GM18870 (cell line): Measurements from ENCODE around the gene TNIK.
A peak's percentile ranks its signal among the peaks of the same experiment; 100 is the strongest.

Experiments used
- ATAC-seq: cut with Tn5 transposase; IDR thresholded peaks from one replicate; pipeline ENCODE4 v1.9.1; 2021; ENCODE audit warnings: moderate library complexity; ENCODE audit not compliant: unreplicated experiment

The TNIK gene

DNA sequence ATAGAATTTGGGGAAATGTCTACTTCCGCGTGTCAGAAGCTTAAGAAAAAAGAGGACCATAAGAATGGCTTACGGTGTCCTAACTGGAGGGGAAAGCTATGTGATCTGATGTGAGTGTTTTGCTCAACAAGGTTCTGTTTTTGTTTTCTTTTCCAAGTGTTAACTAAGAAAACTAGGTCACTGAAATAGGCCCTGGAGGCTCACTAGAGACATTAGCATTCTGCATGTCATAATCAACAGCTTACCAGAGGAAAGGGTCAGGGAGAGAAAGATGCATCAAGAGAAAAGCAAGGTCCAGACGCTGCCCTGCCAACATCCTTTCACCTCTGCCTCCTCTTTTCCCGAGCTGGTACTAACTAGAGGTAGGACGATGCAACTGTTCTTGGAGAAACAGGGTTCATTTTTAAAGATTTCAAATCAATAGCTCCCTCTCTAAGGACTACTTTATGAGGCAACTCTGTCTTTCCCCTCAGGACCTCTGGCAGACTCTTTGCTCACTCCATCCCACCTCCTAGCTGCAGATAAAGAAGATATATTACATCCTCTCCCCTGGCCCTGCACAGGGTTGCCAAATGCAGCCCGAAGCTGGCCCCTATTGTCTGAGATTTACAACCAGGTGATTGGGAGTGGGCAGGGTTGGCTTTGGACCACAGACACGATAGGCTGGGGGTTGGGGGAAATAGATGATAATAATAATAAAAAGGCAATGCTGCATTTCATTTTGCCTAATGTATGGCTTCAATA, 223.8 kb downstream of the TNIK start:
- ATAC-seq: no peak

DNA sequence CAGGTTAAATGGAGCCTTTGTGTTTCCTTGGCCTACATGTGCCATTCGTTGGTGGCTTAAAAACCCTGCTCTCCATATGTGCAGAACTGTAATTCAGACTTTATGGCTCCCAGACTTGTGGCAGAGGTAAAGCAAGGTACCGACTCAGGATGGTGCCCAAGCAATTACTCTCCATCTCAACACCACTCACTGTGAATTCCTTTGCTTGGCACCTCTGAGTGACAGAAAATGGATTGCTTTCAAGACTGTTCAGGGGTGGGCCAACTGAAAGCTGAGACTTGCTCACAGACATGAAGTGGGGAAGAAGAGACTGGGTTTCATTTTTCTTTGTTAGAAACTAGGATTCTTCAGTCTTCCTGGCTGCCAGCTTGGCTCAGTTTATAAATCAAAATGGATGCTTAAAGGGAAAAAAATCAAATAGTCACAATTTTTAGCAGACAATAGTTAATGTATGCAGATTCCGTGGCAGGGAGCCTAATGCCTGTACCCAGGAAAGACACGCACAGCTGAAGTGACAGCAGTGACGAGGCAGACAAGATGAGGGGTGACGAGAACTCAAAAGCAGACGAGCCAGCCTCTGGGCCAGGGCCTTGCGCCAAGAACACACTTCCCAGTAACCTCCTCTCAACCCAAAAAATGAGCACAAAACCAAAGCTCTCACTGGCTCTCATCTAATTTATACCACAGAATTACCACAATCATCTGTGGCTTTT, 225.8 kb downstream of the TNIK start:
- ATAC-seq: no peak

DNA sequence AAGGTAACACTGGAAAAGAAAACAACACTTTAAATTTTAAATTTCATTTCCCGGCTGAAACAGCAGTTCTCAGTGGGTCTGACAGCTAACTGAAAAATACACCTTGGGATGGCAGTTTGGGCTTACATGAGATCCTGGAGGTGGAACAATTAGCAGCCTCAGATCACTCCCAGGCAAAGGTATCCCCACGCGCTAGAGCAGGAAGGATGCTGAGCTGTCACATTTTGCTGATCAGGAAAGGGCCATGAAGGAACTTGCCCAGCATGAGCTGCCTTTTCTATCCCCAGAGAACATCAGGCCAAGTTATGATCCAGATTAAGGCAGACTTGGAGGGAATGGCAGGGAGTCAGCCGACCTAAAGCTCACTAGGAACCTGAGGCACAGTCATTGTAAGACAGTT, 228.8 kb downstream of the TNIK start:
- no peak for ATAC-seq

DNA sequence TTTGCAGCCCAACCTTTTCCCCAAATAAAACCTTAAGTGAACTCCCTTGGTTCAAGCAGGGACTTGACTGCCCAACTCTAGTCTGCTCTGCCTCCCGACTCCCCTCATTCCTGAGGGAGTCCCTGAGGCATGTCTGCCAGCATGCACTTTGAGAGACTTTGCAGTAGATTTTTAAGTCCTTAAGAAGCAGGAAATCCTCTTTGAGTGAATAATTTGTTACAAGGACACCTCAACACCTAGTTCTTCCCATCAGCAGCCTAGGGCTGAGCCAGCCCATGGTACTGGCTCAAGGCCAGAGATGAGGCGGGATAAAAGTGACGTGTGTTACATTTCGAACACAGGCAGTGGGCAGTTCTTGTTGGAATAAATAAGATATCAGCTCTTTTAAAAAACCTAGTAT, 229.3 kb downstream of the TNIK start:
- ATAC-seq: no peak

DNA sequence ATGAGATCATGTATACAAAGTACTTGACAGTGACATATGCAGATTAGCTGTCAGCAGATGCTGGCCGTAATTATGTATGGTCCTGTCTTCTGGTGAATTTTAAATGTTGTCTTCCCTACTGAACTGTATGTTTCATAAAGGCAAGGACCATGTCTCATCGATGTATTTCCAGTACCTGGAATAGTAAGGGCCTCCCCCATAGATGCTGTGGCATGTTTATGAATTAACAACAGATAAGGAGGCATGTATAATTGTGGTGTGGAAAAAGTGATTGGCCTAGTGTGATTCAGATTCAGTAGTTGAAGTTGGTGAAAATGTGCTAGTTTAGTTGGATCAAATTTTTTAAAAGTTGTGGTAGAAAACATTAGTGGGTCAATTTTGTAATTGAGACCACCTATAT, 231.0 kb downstream of the TNIK start:
- no peak for ATAC-seq

DNA sequence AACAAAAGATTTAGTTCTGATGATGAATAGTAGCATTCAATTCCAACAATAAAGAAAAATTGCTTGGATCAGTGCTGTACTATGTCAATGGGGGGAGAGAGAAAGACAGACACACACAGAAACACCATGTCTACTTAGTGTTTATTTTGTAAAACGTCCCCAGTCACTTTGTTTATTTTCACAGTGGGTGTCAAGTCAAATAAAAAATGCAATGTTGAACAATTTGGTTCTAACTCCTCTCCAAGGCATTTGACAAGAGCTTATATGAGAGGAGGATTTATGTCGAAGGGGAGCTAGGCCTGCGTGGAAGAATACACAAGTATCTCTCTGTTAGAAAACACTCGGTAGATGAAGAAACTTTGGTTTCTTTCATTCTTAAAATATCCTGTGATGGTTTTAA, 232.0 kb downstream of the TNIK start:
- no peak for ATAC-seq

DNA sequence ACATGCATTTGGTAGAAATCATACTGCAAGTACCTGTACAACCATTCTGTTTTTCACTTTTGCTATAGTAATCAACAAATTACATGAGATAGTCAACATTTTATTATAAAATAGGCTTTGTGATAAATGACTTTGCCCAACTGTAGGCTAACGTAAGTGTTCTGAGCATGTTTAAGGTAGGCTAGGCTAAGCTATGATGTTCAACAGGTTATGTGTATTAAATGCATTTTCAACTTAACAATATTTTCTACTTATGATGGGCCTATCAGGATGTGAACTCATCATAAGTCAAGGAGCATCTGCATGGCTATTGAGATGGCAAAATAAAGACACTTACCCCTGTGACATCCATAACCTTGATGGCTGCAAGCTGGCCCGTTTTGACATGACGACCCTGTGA, 232.4 kb downstream of the TNIK start:
- no peak for ATAC-seq

DNA sequence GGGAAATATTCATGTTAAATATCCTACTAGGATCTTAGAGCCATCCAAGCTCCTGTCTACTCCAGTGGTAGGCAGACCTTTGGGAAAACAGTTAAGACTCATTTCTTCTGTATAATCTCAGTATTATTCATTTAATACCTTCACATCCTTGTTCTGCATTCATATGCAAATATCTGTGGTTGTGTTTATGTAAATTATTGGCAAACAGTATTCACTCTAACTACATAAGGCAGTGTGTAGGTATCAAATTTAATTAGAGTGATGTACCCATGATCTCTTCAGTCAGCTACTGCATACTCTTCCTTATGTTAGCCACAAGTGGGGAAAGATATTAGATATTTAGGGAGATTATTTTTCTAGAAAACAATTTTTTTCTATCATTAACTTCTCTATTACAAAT, 232.8 kb downstream of the TNIK start:
- no peak for ATAC-seq

DNA sequence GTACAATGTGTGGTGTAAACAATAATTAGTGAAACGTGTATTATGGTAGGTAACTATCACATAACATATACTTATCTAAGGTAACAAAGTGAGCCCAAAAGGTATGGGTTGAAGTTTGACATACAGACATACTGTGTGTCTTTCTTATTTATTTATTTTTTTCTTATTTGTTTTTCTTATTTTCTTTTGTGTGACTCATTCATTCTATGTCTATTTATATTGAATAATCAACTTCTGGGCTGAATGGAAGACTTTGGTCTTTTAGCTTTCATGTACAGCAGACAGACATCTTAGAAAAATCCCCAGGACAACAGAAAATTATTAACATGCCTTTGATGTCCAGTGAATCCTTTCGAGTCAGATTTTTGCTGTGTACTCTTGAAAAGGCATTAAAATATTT, 233.4 kb downstream of the TNIK start:
- ATAC-seq: no peak

DNA sequence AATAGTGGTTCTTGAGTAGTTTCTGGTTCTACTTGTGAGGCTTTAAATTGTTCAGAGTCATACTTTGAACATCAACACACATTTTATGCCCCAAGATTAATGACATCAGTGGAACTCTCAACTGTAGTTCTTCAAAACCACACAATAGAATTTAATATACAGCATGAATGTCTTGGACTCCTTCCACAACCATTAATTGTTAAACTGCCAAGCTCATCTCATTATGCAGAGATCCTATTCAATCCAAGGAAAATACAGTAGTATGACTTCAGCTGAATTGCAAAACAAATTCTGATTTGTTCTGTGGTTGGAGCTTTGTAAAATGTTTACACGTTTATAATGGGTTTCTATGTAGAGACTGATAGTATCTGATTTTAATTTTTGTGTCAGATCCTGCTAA, 234.5 kb downstream of the TNIK start:
- ATAC-seq: no peak

DNA sequence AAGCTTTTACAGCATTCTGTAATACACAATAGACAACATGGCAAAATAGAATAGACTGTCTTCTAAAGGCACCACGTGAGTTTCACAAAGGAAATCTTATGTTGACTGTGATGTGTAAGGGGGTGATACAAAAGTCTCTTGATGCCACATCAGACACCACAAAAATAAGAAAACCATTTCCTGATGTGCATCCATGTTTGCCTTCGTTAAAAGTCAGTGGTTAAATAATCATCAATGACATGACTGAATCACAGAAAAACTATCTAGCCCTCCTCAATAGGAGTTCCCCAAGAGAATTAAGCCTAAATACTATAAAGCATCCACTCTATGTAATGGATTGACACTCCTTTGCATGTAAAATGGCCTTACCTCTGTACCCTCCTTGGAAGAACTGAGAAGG, 235.0 kb downstream of the TNIK start:
- no peak for ATAC-seq

DNA sequence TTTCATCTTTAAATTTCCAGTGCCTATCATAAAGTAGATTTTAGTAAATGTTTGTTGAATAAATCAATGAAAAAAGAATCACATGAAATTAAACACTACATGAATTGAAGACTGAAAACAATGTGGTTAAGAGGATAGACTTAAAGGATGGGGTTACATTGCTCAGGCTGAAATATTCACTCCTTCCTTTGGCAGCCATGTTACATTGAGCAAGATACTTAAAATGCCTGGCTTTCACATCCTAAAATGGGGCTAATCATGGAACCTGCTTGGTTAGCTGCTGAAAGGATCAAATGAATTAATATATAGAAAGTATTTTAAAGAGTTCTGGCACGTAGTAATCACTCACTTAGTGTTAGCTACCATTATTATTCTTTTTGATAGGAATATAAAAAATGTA, 236.8 kb downstream of the TNIK start:
- ATAC-seq: no peak

DNA sequence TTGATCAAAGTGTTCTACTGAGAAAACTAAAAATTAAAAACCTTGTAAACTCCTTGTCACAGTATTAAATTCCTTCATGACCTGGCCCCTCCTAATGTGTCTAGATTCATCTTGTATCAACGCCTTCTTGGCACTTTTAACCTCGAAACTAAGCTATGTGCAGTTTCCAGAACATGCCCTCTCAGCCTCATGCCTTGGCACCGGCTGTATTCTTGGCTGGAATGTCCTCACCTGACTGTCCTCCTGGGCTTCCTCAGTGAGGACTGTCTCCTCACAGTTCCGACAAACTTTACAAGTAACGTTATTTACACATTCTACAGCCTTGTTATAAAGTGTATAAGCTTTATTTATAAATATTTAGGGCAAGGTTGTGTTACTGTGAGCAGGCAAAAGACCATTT, 237.2 kb downstream of the TNIK start:
- no peak for ATAC-seq

DNA sequence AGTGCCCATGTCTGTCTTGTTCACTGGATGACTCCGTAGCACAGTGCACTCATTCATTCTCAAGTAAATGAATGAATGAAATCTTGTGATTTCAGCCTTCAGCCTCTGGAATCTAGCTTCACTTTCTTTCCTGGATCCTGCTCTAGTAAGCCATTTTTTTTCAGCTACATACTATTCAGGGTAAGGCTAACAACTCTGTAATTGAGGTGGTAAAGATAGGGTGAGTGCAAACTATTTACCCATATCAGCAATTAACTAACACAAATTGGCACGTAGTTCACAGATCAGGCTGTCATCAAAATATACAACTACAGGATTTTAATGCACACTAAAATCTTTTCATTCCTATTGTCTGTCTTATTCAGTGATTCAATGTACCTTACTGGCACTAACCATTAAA, 238.6 kb downstream of the TNIK start:
- no peak for ATAC-seq

DNA sequence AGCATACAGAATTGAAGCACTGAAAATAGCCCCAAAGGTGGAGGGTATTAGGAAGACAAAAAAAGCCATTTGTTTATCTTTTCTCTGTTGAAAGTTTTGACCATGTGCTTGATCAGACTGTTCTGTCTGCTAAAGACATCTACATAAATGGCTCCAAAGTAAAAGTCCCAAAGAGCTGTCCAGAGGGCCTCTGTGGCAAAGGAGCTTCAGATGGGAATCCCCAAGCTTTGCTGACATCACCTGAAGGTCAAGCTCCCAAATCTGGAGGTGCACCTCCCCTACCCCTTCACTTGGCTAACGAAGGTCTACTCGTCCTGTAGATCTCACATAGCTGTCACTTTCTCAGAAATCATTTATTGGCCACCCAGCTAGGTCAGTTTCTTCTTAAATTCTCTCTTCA, 239.1 kb downstream of the TNIK start:
- ATAC-seq: no peak

DNA sequence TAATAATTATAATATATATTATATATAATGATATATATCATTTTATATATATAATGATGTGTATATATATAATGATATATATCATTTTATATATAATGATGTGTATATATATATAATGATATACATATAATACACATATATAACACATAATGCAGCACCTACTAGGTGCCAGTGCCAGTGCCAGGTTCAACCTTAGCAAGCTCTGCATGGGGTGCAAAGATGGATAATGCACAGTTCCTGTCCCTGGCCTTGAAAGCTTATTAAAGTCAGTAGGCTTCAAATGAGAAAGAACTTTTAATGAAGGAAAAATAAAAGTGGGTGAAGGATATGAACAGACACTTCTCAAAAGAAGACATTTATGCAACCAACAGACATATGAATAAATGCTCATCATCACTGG, 240.9 kb downstream of the TNIK start:
- no peak for ATAC-seq

DNA sequence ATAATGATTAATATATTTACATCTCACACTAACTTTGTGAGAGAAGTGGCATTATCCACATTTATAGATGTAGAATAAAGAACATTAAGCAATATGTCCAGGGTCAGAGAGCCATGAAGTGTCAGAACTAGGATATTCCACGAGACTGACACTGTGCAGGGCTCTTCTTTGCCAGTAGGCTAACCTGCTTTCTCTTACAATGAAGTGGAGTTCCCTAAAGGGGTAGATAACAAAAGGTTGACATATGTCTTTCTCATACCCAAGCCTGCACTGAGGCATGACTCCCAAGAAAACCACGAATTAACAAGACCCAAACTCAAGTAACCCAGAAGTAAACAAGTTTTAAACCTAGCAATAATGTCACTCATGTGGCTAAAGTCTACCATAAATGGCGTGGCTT, 242.1 kb downstream of the TNIK start:
- ATAC-seq: no peak

DNA sequence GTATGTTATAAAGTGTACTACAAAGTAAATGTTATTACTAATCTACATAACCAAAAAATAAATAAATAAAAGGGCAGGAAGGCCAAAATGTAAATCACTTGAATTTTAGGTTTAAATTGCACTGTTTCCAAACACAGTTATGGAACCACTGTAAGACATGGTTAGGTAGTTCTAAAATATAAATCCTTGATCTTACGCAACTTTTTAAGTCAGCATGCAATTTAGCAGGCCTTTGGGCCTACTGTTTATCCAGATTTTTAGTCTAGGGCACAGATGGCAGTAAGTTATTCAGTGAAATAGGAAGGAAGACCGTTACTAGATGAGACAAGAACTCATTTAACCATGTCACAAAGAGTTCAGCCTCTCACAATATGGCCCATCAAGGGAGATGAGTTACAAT, 246.3 kb downstream of the TNIK start:
- no peak for ATAC-seq

DNA sequence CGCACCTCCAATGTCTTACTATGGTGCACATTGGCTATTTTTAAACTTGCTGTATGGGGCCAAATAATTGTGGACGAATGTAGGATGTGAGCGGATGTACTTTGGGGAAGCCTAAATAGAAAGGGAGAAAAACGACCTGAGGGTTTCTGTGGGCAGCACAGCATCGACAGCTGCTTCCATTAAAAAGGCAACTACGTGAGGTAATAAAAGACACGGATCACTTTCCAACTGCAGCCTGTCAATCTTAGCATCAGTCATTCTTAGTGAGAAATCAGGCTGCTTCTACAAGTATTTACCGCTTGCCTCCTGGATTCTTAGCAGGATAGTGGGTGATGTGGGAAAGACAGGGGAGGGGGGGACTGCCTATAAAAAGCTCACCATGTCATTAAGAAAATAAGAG, 247.0 kb downstream of the TNIK start:
- no peak for ATAC-seq

DNA sequence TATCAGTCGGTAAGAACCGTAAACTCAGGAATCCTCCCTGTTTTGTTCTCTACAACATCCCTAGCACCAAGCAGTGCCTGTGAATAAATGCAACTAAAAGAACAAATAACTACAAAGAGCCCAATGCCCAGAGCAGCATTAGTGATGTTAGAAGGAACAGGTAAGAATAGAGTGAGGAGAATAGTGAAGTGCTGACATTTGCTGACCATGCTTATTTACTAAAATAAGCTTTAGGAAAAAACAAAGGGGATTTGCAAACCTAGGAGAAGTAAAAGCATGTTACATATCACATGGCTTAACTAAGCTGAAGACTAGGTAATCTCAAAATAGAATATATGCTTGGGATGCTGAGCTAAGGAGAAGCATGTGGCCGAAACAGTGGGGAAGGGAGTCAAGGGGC, 247.6 kb downstream of the TNIK start:
- ATAC-seq: no peak

DNA sequence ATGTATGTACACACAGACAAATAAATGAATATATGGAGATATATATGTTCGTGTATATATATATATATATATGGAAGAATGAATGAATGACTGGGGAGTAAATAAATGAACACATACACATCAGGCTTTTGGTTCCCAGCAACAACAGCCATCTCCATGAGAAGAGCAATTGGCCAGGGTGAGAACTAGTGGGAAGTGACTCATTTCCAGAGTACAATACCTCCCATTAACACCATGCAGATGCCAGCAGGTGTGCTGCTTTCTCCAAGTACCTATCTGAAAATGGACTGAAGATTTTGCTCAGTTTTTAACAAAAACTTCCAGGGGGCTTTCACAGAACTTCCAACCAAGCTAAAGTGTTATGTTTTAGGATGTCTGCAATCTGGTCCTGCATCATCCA, 253.9 kb downstream of the TNIK start:
- peak; percentile 67 for ATAC-seq

DNA sequence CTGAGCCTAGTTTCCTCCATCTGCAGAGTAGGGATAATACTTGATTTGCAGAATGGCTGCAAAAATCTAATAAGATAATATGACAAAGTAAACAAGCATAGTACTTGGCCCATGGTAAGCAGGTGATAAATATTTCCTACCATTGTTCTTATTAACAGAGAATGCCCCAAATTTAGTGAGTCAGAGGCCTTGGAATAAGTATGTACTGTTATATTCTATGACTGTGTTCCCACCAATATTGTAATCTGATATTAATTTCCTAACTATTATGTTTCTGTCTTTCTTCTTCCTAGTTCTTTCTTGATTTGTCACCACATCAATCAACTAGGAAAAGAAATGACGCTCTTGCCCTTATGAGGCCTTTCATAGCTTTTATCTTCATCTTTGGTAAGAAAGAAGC, 255.3 kb downstream of the TNIK start:
- no peak for ATAC-seq

DNA sequence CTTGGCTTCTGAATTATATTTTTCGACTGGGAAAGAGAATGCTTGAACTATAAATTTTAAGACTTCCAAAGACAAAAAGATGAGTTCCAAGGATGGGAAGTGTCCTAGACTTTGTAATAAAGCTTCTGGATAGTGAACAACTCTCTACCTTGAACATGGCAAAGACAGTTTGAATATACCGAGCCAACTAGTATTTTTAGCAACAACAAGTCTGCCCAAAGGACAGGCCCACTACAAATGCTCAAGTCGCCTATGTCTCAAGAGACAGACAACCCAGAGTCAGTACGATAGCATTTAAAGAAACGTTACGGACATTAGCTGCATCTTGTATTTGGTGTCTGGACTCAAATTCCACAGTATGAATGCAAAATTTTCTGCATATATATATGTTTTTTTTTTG, 258.4 kb downstream of the TNIK start:
- ATAC-seq: no peak
